Activated naive CD8-positive, alpha-beta T cell treated with anti-CD3 and anti-CD28 coated beads for 36 hours (primary cell): Measurements from ENCODE around the gene SV2B. TPM values are rescaled to one million over a fixed set of nuclear protein-coding genes. Genes with fewer than 3 reads are reported as not detected.

Experiments
- DNase-seq: peaks from one replicate; pipeline ENCODE4 v3.0.0; 2021
- H3K27ac Mint-ChIP-seq: one replicate; pipeline ENCODE4 v1.8.0; 2022; ENCODE audit warnings: mild to moderate bottlenecking, moderate library complexity, mixed read lengths
- H3K27me3 Mint-ChIP-seq: one replicate; pipeline ENCODE4 v1.8.0; 2022; ENCODE audit warnings: mild to moderate bottlenecking, mixed read lengths
- H3K36me3 Mint-ChIP-seq: one replicate; pipeline ENCODE4 v1.8.0; 2021; ENCODE audit warnings: mild to moderate bottlenecking, mixed read lengths
- H3K4me1 Mint-ChIP-seq: one replicate; pipeline ENCODE4 v1.8.0; 2021; ENCODE audit warnings: mixed read lengths
- H3K4me3 Mint-ChIP-seq: one replicate; pipeline ENCODE4 v1.8.0; 2022; ENCODE audit warnings: mild to moderate bottlenecking, moderate library complexity, mixed read lengths
- H3K9me3 Mint-ChIP-seq: one replicate; pipeline ENCODE4 v1.8.0; 2022; ENCODE audit warnings: mixed read lengths
- total RNA-seq, 2 experiments: library from RNA; stranded (reverse); gene quantifications; one replicate each; pipeline ENCODE4 v1.2.3, GENCODE V29; 2021

Gene SV2B
- total RNA-seq, 2 experiments from 2014 or later: 0.06 to 0.08 TPM

GRCh38 chr15:91142106-91142744 lies 42.2 kb downstream of the SV2B start:
- no peaks in the 10 kb centered on the region for H3K4me1 Mint-ChIP-seq
- H3K27me3 Mint-ChIP-seq: peaks cover 34% of the 10 kb centered on the region
- DNase-seq: no peak
- H3K9me3 Mint-ChIP-seq: no peaks in the 10 kb centered on the region
- no peaks in the 10 kb centered on the region for H3K36me3 Mint-ChIP-seq
- no peak overlapping the region for H3K27ac Mint-ChIP-seq
- no peak overlapping the region for H3K4me3 Mint-ChIP-seq

DNA sequence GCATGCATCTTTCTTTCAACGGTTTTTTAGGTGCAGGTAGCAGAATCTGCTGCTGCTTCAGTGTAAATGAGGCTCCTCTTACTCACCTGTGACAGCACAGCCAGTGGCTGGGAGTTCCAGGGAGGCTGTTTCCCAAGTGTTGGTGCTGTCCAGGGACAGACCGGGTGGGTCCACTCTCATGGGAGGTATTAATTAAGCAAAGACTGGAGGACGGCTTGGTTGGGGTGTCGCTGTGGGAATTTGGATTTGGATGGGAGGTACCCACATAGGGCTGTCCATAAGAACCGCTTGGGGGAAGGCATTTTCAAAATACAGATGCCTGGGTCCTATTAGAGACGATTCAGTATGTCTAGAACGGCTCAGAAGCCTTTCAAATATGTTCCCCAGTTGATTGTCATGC lies 42.9 kb downstream of the SV2B start:
- Mint-ChIP-seq H3K27me3 (peaks cover 35% of the 10 kb centered on the region), H3K36me3 (no peaks in the 10 kb centered on the region), H3K9me3 (no peaks in the 10 kb centered on the region), H3K4me3 (no peak overlapping the region), H3K4me1 (no peaks in the 10 kb centered on the region), H3K27ac (no peak overlapping the region)
- DNase-seq: no peak

DNA sequence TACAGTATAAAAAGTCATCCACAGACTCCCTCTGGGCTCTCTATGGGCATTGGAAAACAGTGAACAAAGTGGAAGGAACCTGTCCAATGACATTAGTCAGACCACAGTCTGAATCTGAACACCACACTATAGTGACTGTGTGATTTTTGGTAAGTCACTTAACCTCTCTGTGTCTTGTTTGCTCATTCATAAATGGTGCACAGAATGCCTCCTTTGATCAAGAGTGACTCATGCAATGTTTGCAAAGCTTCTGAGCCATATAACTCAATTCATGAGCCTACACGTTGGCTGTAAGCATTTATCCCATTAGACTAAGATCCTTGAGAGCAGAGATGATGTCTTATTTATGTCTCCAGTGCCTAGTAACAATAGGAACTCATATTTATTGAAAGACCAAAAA lies 46.7 kb downstream of the SV2B start:
- peaks cover 51% of the 10 kb centered on the region for H3K27me3 Mint-ChIP-seq
- no peaks in the 10 kb centered on the region for H3K36me3 Mint-ChIP-seq

DNA sequence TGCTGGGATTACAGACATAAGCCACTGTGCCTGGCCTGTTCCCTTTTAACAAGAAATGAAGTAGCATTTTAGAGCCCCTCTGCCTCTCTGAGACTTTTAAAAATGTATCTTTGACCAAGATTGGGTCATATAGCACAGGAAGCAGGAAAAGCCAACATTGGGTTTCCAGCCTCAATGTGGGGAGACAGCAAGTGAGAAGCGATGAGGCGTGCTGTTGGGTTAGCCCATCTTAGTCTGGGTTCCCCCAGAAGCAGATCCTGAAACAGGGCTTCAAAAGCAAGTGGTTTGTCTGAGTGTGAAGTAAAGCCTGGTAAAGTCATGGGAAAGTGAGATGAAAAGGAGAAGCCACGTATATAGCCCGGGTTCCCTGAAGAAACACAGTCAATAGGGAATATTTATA lies 48.2 kb downstream of the SV2B start:
- H3K27ac Mint-ChIP-seq: no peak overlapping the region
- no peaks in the 10 kb centered on the region for H3K36me3 Mint-ChIP-seq
- H3K9me3 Mint-ChIP-seq: no peaks in the 10 kb centered on the region
- no peak for DNase-seq
- no peak overlapping the region for H3K4me3 Mint-ChIP-seq
- H3K27me3 Mint-ChIP-seq: peaks cover 56% of the 10 kb centered on the region
- H3K4me1 Mint-ChIP-seq: no peaks in the 10 kb centered on the region

More for the DNA sequence above, 46.7 kb downstream of the SV2B start:
- Mint-ChIP-seq H3K4me3 (no peak overlapping the region), H3K4me1 (no peaks in the 10 kb centered on the region), H3K9me3 (no peaks in the 10 kb centered on the region), H3K27ac (no peak overlapping the region)
- no peak for DNase-seq

GRCh38 chr15:91150502-91151160 lies 50.6 kb downstream of the SV2B start:
- peaks cover 61% of the 10 kb centered on the region for H3K27me3 Mint-ChIP-seq
- no peak overlapping the region for H3K4me3 Mint-ChIP-seq
- no peaks in the 10 kb centered on the region for H3K4me1 Mint-ChIP-seq
- H3K9me3 Mint-ChIP-seq: no peaks in the 10 kb centered on the region
- H3K36me3 Mint-ChIP-seq: no peaks in the 10 kb centered on the region
- DNase-seq: no peak
- H3K27ac Mint-ChIP-seq: no peak overlapping the region

- Mint-ChIP-seq H3K27ac (no peak overlapping the region), H3K9me3 (no peaks in the 10 kb centered on the region), H3K4me1 (no peaks in the 10 kb centered on the region), H3K4me3 (no peak overlapping the region), H3K36me3 (no peaks in the 10 kb centered on the region), H3K27me3 (peaks cover 59% of the 10 kb centered on the region)
- DNase-seq: no peak
Measured at GRCh38 chr15:91151781-91152563, 51.9 kb downstream of the SV2B start.

- DNase-seq: no peak
- H3K27ac Mint-ChIP-seq: no peak overlapping the region
- no peaks in the 10 kb centered on the region for H3K36me3 Mint-ChIP-seq
- no peak overlapping the region for H3K4me3 Mint-ChIP-seq
- H3K27me3 Mint-ChIP-seq: peaks cover 51% of the 10 kb centered on the region
- no peaks in the 10 kb centered on the region for H3K4me1 Mint-ChIP-seq
- H3K9me3 Mint-ChIP-seq: no peaks in the 10 kb centered on the region
Measured at GRCh38 chr15:91152896-91153581, 53.0 kb downstream of the SV2B start.

GRCh38 chr15:91153954-91154353 lies 53.9 kb downstream of the SV2B start:
- Mint-ChIP-seq H3K4me1 (no peaks in the 10 kb centered on the region), H3K36me3 (no peaks in the 10 kb centered on the region), H3K27ac (no peak overlapping the region), H3K27me3 (peaks cover 48% of the 10 kb centered on the region), H3K4me3 (no peak overlapping the region), H3K9me3 (no peaks in the 10 kb centered on the region)
- DNase-seq: no peak

DNA sequence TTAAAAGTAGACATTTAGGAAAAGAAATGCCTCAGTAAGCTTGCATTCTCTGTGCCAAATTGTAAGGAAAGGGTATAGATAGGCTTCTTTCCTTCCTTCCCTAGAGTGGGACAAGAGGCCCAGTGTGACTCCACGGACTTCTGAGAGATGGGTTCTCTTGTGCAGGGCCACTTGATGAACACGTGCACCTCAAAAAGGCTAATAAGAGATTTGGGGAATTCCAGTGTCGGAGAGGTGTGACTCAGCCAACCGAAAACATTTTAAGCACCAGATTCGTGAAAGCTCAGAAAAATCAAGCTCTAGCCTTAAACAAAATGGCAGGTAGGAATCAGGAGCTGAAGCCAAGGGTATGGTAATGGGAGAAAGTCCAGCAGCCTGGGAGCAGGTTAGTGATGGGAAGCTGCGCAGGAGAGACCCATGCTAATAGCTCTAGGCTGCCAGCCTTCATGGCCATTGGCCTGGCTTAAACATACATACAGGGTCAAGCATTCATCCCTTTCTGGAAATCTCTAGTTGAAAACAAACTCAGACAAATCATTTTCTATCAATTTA lies 56.2 kb downstream of the SV2B start:
- Mint-ChIP-seq H3K9me3 (no peaks in the 10 kb centered on the region), H3K27me3 (peaks cover 42% of the 10 kb centered on the region), H3K4me1 (no peaks in the 10 kb centered on the region), H3K4me3 (no peak overlapping the region), H3K27ac (no peak overlapping the region), H3K36me3 (no peaks in the 10 kb centered on the region)
- no peak for DNase-seq

- Mint-ChIP-seq H3K4me1 (no peaks in the 10 kb centered on the region), H3K9me3 (peaks cover 5% of the 10 kb centered on the region), H3K4me3 (no peak overlapping the region), H3K27ac (no peak overlapping the region), H3K36me3 (no peaks in the 10 kb centered on the region), H3K27me3 (peaks cover 31% of the 10 kb centered on the region)
- DNase-seq: no peak
Measured at GRCh38 chr15:91158415-91159394, 58.6 kb downstream of the SV2B start.

DNA sequence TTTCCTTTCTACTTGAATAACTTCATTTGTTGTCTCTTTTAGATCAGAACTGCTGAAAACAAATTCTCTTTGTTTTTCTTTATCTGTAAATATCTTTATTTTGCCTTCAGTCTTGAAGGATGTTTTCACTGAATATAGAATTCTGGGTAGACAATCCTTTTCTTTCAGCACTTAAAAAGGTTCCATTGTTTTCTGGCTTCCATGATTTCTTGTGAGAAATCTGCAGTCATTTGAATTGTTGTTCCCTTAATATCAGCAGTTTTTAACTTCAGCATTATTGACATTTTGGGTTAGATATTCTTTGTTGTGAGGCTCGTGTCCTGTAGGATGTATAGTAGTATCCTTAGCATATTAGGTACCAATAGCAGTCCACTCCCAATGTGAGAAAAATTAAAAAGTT lies 65.8 kb downstream of the SV2B start:
- Mint-ChIP-seq H3K9me3 (peaks cover 16% of the 10 kb centered on the region), H3K4me3 (no peak overlapping the region), H3K36me3 (no peaks in the 10 kb centered on the region), H3K27ac (no peak overlapping the region), H3K4me1 (no peaks in the 10 kb centered on the region), H3K27me3 (peaks cover 16% of the 10 kb centered on the region)
- DNase-seq: no peak

DNA sequence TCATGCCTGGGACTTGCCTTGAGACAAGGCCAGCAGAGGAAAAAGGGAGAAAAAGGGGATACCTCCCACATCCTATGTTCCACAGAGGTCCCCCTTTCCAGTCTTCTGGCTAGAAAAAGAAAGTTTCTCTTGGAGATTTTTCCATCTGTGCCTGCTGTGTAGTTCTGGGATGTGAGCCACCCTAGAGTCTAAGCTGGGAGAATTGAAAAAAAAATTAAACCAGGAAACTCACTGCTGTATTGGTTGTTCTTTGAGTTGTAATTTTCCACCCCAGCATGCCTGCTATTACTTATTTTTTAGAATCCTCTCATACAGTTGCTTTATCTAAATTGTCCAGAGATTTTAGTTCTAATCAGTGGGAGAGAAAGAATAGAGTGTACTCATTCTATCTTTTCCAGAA lies 68.4 kb downstream of the SV2B start:
- Mint-ChIP-seq H3K36me3 (no peaks in the 10 kb centered on the region), H3K4me3 (no peak overlapping the region), H3K27ac (no peak overlapping the region), H3K27me3 (peaks cover 16% of the 10 kb centered on the region), H3K9me3 (peaks cover 11% of the 10 kb centered on the region), H3K4me1 (no peaks in the 10 kb centered on the region)
- DNase-seq: no peak

DNA sequence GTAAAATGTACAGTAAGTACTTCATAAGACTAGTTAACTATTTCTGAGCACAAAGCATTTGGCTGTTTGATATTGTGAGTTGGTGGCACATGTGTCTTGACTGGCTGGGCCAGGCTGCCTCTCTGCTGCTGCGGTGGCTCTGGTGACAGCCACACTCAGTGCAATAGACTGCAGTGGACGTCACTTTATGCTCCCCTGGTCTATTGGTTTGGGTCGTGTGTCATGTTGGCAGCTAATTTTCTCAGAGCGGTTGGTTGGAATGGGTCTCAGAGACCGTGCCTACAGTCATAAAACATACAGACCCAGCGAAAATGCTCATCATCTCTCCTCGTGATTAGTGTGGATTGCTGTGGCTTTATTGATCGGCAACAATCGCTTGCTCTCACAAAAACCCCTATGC lies 71.3 kb downstream of the SV2B start:
- no peak overlapping the region for H3K4me3 Mint-ChIP-seq
- H3K27me3 Mint-ChIP-seq: peaks cover 16% of the 10 kb centered on the region
- peaks cover 3% of the 10 kb centered on the region for H3K9me3 Mint-ChIP-seq
- H3K36me3 Mint-ChIP-seq: no peaks in the 10 kb centered on the region
- DNase-seq: no peak
- no peaks in the 10 kb centered on the region for H3K4me1 Mint-ChIP-seq
- H3K27ac Mint-ChIP-seq: no peak overlapping the region

GRCh38 chr15:91182101-91182500 lies 82.0 kb downstream of the SV2B start:
- Mint-ChIP-seq H3K9me3 (no peaks in the 10 kb centered on the region), H3K27ac (no peak overlapping the region), H3K27me3 (peaks cover 30% of the 10 kb centered on the region), H3K4me3 (no peak overlapping the region), H3K36me3 (no peaks in the 10 kb centered on the region), H3K4me1 (no peaks in the 10 kb centered on the region)
- no peak for DNase-seq
